Duodenal mucosa (tissue), 2 donors: ENCODE measurements around the gene HIGD1B.

Experiments used
- H3K27ac ChIP-seq: one replicate; pipeline ENCODE4 v1.7.0; 2013; ENCODE audit warnings: low read depth, low read length
- H3K27me3 ChIP-seq, 2 donors: one replicate each; pipeline ENCODE4 v1.7.0; 2013; ENCODE audit warnings: low read length in 2 of 2, control low read depth in 1 of 2; ENCODE audit not compliant: insufficient read depth in 2 of 2, control insufficient read depth in 1 of 2
- H3K36me3 ChIP-seq, 2 donors: one replicate each; pipeline ENCODE4 v1.7.0; 2013; ENCODE audit warnings: low read length in 2 of 2, control low read depth in 1 of 2; ENCODE audit not compliant: insufficient read depth in 2 of 2, control insufficient read depth in 1 of 2
- H3K4me1 ChIP-seq, 2 donors: one replicate each; pipeline ENCODE4 v1.7.0; 2013; ENCODE audit warnings: low read length in 2 of 2, control low read depth in 1 of 2; ENCODE audit not compliant: insufficient read depth in 2 of 2, control insufficient read depth in 1 of 2
- H3K4me3 ChIP-seq, 2 donors: one replicate each; pipeline ENCODE4 v1.7.0; 2013; ENCODE audit warnings: low read length in 2 of 2, low read depth in 1 of 2
- H3K9ac ChIP-seq, 2 donors: one replicate each; pipeline ENCODE4 v1.7.0; 2013; ENCODE audit warnings: low read length in 2 of 2, low read depth in 1 of 2
- H3K9me3 ChIP-seq, 2 donors: one replicate each; pipeline ENCODE4 v1.7.0; 2013; ENCODE audit warnings: low read length in 2 of 2, control low read depth in 1 of 2; ENCODE audit not compliant: control insufficient read depth in 1 of 2

The HIGD1B gene

GRCh38 chr17:44892250-44892649 lies 44.6 kb downstream of the HIGD1B start:
- Histone ChIP-seq H3K4me3 (no peak overlapping the region), H3K27ac (no peak overlapping the region), H3K27me3 (no peaks in the 10 kb centered on the region), H3K36me3 (peaks cover 6 to 34% of the 10 kb centered on the region in 2 donors), H3K9me3 (no peaks in the 10 kb centered on the region), H3K4me1 (peaks cover 0 to 6% of the 10 kb centered on the region in 2 donors), H3K9ac (no peak overlapping the region)

- H3K4me1 ChIP-seq, result peaks cover 0 to 11% of the 10 kb centered on the region in 2 donors
- H3K27ac ChIP-seq, result no peak overlapping the region
- no peak overlapping the region for H3K4me3 ChIP-seq
- no peaks in the 10 kb centered on the region for H3K9me3 ChIP-seq
- no peak overlapping the region for H3K9ac ChIP-seq
- H3K36me3 ChIP-seq, result peaks cover 6 to 29% of the 10 kb centered on the region in 2 donors
- H3K27me3 ChIP-seq, result no peaks in the 10 kb centered on the region
Measured at GRCh38 chr17:44894642-44895041, 47.0 kb downstream of the HIGD1B start.

- Histone ChIP-seq H3K36me3 (peaks cover 3 to 4% of the 10 kb centered on the region in 2 donors), H3K27me3 (no peaks in the 10 kb centered on the region), H3K9ac (peak overlapping the region; percentile 89 to 98), H3K9me3 (no peaks in the 10 kb centered on the region), H3K4me1 (peaks cover 16 to 26% of the 10 kb centered on the region in 2 donors), H3K27ac (peak overlapping the region; percentile 97), H3K4me3 (peak overlapping the region; percentile 93 to 99)
Measured at GRCh38 chr17:44898768-44899073, 51.0 kb downstream of the HIGD1B start.

GRCh38 chr17:44899074-44899782 lies 51.5 kb downstream of the HIGD1B start, which contains the start of gene EFTUD2:
Gene EFTUD2, minus strand, starts transcription at chr17:44899445. Its CDS starts 4,924 bp downstream, at chr17:44894521.
- Histone ChIP-seq H3K36me3 (peaks cover 3% of the 10 kb centered on the region in 2 donors), H3K4me1 (peaks cover 16 to 27% of the 10 kb centered on the region in 2 donors), H3K9me3 (no peaks in the 10 kb centered on the region), H3K27me3 (no peaks in the 10 kb centered on the region), H3K9ac (peak within 1 kb of the TSS; percentile 89 to 98), H3K4me3 (peak within 1 kb of the TSS; percentile 93 to 99), H3K27ac (peak within 1 kb of the TSS; percentile 97)
